Esophagus squamous epithelium (tissue), 5 donors: ENCODE measurements around the gene NIPA2. TPM values are rescaled to one million over a fixed set of nuclear protein-coding genes. Genes with fewer than 3 reads are reported as not detected.

Source experiments
- DNase-seq: peaks from one replicate; lab custom pipeline; 2025; lab: John Stamatoyannopoulos, UW
- H3K27ac ChIP-seq, 4 donors: fragments of 200-600 bp; sonication (generic); one replicate each; pipeline ENCODE4 v1.5.1; 2016 to 2019; ENCODE audit warnings: mild to moderate bottlenecking in 1 of 4
- H3K27me3 ChIP-seq, 4 donors: fragments of 200-600 bp; sonication (generic); 1 replicate in 3 of 4; 2 replicates in 1 of 4; pipeline versions ENCODE4 v1.5.1 to v1.6.0; 2017 to 2021; ENCODE audit warnings: antibody characterized with exemption in 1 of 4
- H3K36me3 ChIP-seq, 3 donors: fragments of 200-600 bp; sonication (generic); one replicate each; pipeline ENCODE4 v1.5.1; 2016 to 2019
- H3K4me1 ChIP-seq, 3 donors: fragments of 200-600 bp; sonication (generic); one replicate each; pipeline ENCODE4 v1.5.1; 2017 to 2019
- H3K4me3 ChIP-seq, 4 donors: fragments of 200-600 bp; sonication (generic); 1 replicate in 3 of 4; 2 replicates in 1 of 4; pipeline ENCODE4 v1.5.1; 2016 to 2019; ENCODE audit warnings: mild to moderate bottlenecking in 2 of 4, moderate library complexity in 1 of 4
- H3K9me3 ChIP-seq, 3 donors: fragments of 200-600 bp; sonication (generic); one replicate each; pipeline ENCODE4 v1.5.1; 2016 to 2019
- CTCF ChIP-seq, 6 experiments: fragments of 450-650 bp in 4 of 6; fragments of 200-600 bp in 2 of 6; sonication (generic) in 2 of 6; IDR thresholded peaks; one replicate each; pipeline ENCODE4 v1.5.1; 2016 to 2019; ENCODE audit warnings: antibody characterized with exemption in 6 of 6, mild to moderate bottlenecking in 4 of 6, moderate library complexity in 4 of 6
- POLR2A ChIP-seq, 4 donors: fragments of 450-650 bp; IDR thresholded peaks; one replicate each; pipeline ENCODE4 v1.6.1; 2017; ENCODE audit warnings: antibody characterized with exemption in 4 of 4, mild to moderate bottlenecking in 4 of 4, moderate library complexity in 3 of 4
- WGBS, 2 donors: methylation state at CpG; one replicate each; pipeline ENCODE4 v1.1.5; 2018; 5-methylcytosine and 5-hydroxymethylcytosine counted together
- intact Hi-C: fragments of 100-400 bp; cut with DNase I; formaldehyde crosslinking; loops from one replicate; pipeline ENCODE4 v1.15.0; 2022
- total RNA-seq, 4 donors: library from RNA; depleted of rRNA; stranded (reverse); fragments of >200 nt; gene quantifications; one replicate each; pipeline ENCODE4 v1.1.0, GENCODE V29; 2016
- donor health status: DM: yes; HTN: yes; CAD: no.

Gene NIPA2
- total RNA-seq, 4 donors from 2014 or later: 32.3 to 68.0 (median 55.1) TPM

GRCh38 chr15:22893881-22894280 lies 55.4 kb downstream of the NIPA2 start:
- intact Hi-C loops: no loop called here
- no peak overlapping the region for H3K27ac ChIP-seq
- peaks cover 0 to 20% (median 3%) of the 10 kb centered on the region in 3 donors for H3K4me1 ChIP-seq
- no peak overlapping the region for H3K4me3 ChIP-seq
- peaks cover 0 to 82% (median 24%) of the 10 kb centered on the region in 3 donors for H3K36me3 ChIP-seq
- WGBS, 2 donors: 90 to 100% methylated on average over 9 to 13 of the region's 13 CpGs
- no peaks in the 10 kb centered on the region for H3K27me3 ChIP-seq
- no peak for TF ChIP-seq POLR2A (IDR thresholded peaks at IDR 0.05)
- TF ChIP-seq CTCF (IDR thresholded peaks at IDR 0.05): no peak
- DNase-seq: no peak
- no peaks in the 10 kb centered on the region for H3K9me3 ChIP-seq

GRCh38 chr15:22895465-22896190 lies 57.2 kb downstream of the NIPA2 start:
- peaks cover 0 to 85% (median 28%) of the 10 kb centered on the region in 3 donors for H3K36me3 ChIP-seq
- TF ChIP-seq POLR2A (IDR thresholded peaks at IDR 0.05) (no peak), CTCF (IDR thresholded peaks at IDR 0.05) (no peak)
- intact Hi-C loops: no loop called here
- no peaks in the 10 kb centered on the region for H3K9me3 ChIP-seq
- peaks cover 0 to 20% (median 3%) of the 10 kb centered on the region in 3 donors for H3K4me1 ChIP-seq
- no peak overlapping the region for H3K4me3 ChIP-seq
- H3K27ac ChIP-seq: peak overlapping the region; percentile 14 to 83 (median 65)
- no peaks in the 10 kb centered on the region for H3K27me3 ChIP-seq
- DNase-seq: no peak
- WGBS, 2 donors: 61 to 67% methylated on average over 6 to 7 of the region's 10 CpGs

GRCh38 chr15:22902046-22902445 lies 63.6 kb downstream of the NIPA2 start:
- Histone ChIP-seq H3K4me3 (no peak overlapping the region), H3K36me3 (peaks cover 25 to 92% (median 26%) of the 10 kb centered on the region in 3 donors), H3K4me1 (no peaks in the 10 kb centered on the region), H3K27me3 (no peaks in the 10 kb centered on the region), H3K9me3 (no peaks in the 10 kb centered on the region), H3K27ac (no peak overlapping the region)
- no peak for DNase-seq
- intact Hi-C loops: no loop called here
- 88 to 96% methylated on average over 3 to 6 of the region's 11 CpGs for WGBS, 2 donors
- no peak for TF ChIP-seq CTCF (IDR thresholded peaks at IDR 0.05)
- TF ChIP-seq POLR2A (IDR thresholded peaks at IDR 0.05): no peak

- intact Hi-C loops: no loop called here
These were observed 64.1 kb downstream of the NIPA2 start for GRCh38 chr15:22902578-22902977.

More at GRCh38 chr15:22902578-22902977, 64.1 kb downstream of the NIPA2 start:
- no peak overlapping the region for H3K27ac ChIP-seq
- H3K9me3 ChIP-seq: no peaks in the 10 kb centered on the region
- WGBS, 2 donors: 81 to 93% methylated on average over 5 to 6 of the region's 12 CpGs
- TF ChIP-seq POLR2A (IDR thresholded peaks at IDR 0.05) (no peak), CTCF (IDR thresholded peaks at IDR 0.05) (no peak)
- H3K27me3 ChIP-seq: no peaks in the 10 kb centered on the region
- no peaks in the 10 kb centered on the region for H3K4me1 ChIP-seq
- H3K4me3 ChIP-seq: no peak overlapping the region
- peaks cover 25 to 93% (median 28%) of the 10 kb centered on the region in 3 donors for H3K36me3 ChIP-seq
- DNase-seq: no peak
